ENCODE results near the gene TEDC2. TPM values are rescaled to one million over a fixed set of nuclear protein-coding genes. Genes with fewer than 3 reads are reported as not detected.
A peak's percentile ranks its signal among the peaks of the same experiment; 100 is the strongest.

The TEDC2 gene
- total and polyA plus RNA-seq, 10 of the 15 experiments (the other 5 are each of a cell fraction or from before 2014, with no cell fraction given), result 0.23 to 47.9 (median 19.1) TPM

DNA sequence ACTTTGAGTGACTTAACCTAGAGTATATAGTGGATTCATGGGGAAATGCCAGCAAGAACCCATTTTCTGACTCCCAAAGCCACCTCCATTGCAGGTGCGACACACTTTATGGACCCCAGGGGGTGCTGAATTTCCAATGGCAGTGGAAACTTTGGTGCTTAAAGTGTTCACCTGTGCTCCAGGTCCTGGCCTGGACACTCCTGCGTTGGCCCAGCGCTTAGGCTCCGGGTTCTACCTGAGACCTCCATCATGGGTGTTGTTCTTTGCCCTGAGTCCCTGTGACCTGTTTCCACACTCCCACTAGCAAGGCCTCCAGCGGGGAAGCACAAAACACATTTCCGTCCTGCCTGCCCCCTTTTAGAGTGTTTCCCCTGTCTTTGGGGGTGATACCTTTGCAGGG, 27.6 kb upstream of the TEDC2 start (continued):
- TF ChIP-seq JUND (IDR thresholded peaks at IDR 0.05; ENCODE audit: low read depth, low read length) (no peak), ATF7 (IDR thresholded peaks at IDR 0.05; ENCODE audit: low read depth) (no peak), TCF12 (IDR thresholded peaks at IDR 0.05; ENCODE audit: low read depth, low read length) (no peak), ZNF274 (IDR thresholded peaks at IDR 0.05; ENCODE audit: insufficient read depth, insufficient read length) (no peak), SPI1 (IDR thresholded peaks at IDR 0.05; ENCODE audit: borderline replicate concordance, insufficient read depth, low read depth, low read length) (no peak)
- TF ChIP-seq, protein P1, sequence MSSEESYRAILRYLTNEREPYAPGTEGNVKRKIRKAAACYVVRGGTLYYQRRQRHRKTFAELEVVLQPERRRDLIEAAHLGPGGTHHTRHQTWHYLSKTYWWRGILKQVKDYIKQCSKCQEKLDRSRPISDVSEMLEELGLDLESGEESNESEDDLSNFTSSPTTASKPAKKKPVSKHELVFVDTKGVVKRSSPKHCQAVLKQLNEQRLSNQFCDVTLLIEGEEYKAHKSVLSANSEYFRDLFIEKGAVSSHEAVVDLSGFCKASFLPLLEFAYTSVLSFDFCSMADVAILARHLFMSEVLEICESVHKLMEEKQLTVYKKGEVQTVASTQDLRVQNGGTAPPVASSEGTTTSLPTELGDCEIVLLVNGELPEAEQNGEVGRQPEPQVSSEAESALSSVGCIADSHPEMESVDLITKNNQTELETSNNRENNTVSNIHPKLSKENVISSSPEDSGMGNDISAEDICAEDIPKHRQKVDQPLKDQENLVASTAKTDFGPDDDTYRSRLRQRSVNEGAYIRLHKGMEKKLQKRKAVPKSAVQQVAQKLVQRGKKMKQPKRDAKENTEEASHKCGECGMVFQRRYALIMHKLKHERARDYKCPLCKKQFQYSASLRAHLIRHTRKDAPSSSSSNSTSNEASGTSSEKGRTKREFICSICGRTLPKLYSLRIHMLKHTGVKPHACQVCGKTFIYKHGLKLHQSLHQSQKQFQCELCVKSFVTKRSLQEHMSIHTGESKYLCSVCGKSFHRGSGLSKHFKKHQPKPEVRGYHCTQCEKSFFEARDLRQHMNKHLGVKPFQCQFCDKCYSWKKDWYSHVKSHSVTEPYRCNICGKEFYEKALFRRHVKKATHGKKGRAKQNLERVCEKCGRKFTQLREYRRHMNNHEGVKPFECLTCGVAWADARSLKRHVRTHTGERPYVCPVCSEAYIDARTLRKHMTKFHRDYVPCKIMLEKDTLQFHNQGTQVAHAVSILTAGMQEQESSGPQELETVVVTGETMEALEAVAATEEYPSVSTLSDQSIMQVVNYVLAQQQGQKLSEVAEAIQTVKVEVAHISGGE (CRISPR knock-in tag; IDR thresholded peaks at IDR 0.05), result no peak
- TF ChIP-seq, protein P2, sequence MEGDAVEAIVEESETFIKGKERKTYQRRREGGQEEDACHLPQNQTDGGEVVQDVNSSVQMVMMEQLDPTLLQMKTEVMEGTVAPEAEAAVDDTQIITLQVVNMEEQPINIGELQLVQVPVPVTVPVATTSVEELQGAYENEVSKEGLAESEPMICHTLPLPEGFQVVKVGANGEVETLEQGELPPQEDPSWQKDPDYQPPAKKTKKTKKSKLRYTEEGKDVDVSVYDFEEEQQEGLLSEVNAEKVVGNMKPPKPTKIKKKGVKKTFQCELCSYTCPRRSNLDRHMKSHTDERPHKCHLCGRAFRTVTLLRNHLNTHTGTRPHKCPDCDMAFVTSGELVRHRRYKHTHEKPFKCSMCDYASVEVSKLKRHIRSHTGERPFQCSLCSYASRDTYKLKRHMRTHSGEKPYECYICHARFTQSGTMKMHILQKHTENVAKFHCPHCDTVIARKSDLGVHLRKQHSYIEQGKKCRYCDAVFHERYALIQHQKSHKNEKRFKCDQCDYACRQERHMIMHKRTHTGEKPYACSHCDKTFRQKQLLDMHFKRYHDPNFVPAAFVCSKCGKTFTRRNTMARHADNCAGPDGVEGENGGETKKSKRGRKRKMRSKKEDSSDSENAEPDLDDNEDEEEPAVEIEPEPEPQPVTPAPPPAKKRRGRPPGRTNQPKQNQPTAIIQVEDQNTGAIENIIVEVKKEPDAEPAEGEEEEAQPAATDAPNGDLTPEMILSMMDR (IDR thresholded peaks at IDR 0.05 in 2 of 3, conservative IDR thresholded peaks at IDR 0.05 in 1 of 3; ENCODE audit: control insufficient read depth in 2 of 3, extremely low read depth in 1 of 3, insufficient read depth in 1 of 3, low read depth in 3 of 3, low read length in 3 of 3), result 0 out of 6 replicates have a peak, but pooled peaks of 1 of the 3 experiments have one; percentile 15

Measured in GM12878 (cell line).